Measurements from ENCODE around the gene LPP. TPM values are rescaled to one million over a fixed set of nuclear protein-coding genes. Genes with fewer than 3 reads are reported as not detected.

The LPP gene
- total and polyA plus RNA-seq, 2 of the 13 experiments (the other 11 are each of a cell fraction or from before 2014, with no cell fraction given): 19.2 to 29.9 TPM

GRCh38 chr3:188154014-188154808 lies at the start of gene LPP (continued):
- TF ChIP-seq, protein P1, sequence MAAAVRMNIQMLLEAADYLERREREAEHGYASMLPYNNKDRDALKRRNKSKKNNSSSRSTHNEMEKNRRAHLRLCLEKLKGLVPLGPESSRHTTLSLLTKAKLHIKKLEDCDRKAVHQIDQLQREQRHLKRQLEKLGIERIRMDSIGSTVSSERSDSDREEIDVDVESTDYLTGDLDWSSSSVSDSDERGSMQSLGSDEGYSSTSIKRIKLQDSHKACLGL (CRISPR knock-in tag; IDR thresholded peaks at IDR 0.05): peak; percentile 9; the same call in 1 of the 2 replicates
- no peak for TF ChIP-seq NFYC (CRISPR knock-in tag; IDR thresholded peaks at IDR 0.05)
- TF ChIP-seq WIZ (CRISPR knock-in tag; IDR thresholded peaks at IDR 0.05): 0 out of 2 replicates have a peak, but pooled peaks have one; percentile 43
- peak; percentile 81 for TF ChIP-seq ZMYM4 (CRISPR knock-in tag; IDR thresholded peaks at IDR 0.05)
- TF ChIP-seq, protein P2, sequence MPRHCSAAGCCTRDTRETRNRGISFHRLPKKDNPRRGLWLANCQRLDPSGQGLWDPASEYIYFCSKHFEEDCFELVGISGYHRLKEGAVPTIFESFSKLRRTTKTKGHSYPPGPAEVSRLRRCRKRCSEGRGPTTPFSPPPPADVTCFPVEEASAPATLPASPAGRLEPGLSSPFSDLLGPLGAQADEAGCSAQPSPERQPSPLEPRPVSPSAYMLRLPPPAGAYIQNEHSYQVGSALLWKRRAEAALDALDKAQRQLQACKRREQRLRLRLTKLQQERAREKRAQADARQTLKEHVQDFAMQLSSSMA (CRISPR knock-in tag; IDR thresholded peaks at IDR 0.05): 0 out of 2 replicates have a peak, but pooled peaks have one; percentile 31
- TF ChIP-seq, protein P3, sequence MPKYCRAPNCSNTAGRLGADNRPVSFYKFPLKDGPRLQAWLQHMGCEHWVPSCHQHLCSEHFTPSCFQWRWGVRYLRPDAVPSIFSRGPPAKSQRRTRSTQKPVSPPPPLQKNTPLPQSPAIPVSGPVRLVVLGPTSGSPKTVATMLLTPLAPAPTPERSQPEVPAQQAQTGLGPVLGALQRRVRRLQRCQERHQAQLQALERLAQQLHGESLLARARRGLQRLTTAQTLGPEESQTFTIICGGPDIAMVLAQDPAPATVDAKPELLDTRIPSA (CRISPR knock-in tag; IDR thresholded peaks at IDR 0.05; ENCODE audit: borderline replicate concordance): no peak
- no peak for TF ChIP-seq ARID3A (IDR thresholded peaks at IDR 0.05; ENCODE audit: low read depth, low read length)
- TF ChIP-seq TFE3 (CRISPR knock-in tag; IDR thresholded peaks at IDR 0.05): 0 out of 2 replicates have a peak, but pooled peaks have one; percentile 19
- 0 out of 2 replicates have a peak, but pooled peaks have one; percentile 41 for TF ChIP-seq SATB2 (CRISPR knock-in tag; IDR thresholded peaks at IDR 0.05)
- no peak for TF ChIP-seq HOXA7 (CRISPR knock-in tag; IDR thresholded peaks at IDR 0.05)
- TF ChIP-seq MAFG (CRISPR knock-in tag; IDR thresholded peaks at IDR 0.05): no peak
- TF ChIP-seq NRL (CRISPR knock-in tag; IDR thresholded peaks at IDR 0.05; ENCODE audit: borderline replicate concordance): 0 out of 2 replicates have a peak, but pooled peaks have one; percentile 47
- peak; percentile 35 for TF ChIP-seq ASH2L (IDR thresholded peaks at IDR 0.05; ENCODE audit: insufficient read length, low read depth, low read length)
- peak; percentile 66 for TF ChIP-seq MAX (IDR thresholded peaks at IDR 0.05)
- TF ChIP-seq EP300 (IDR thresholded peaks at IDR 0.05; ENCODE audit: low read depth in 2 of 2, low read length in 2 of 2): peak in 1 of 2 experiments; percentile 4; a peak in 1 of 4 replicates
- TF ChIP-seq EP300 (CRISPR knock-in tag; IDR thresholded peaks at IDR 0.05; ENCODE audit: borderline replicate concordance): no peak
- TF ChIP-seq EED (CRISPR knock-in tag; IDR thresholded peaks at IDR 0.05): peak; percentile 52; the same call in 1 of the 2 replicates
- peak; percentile 52; the same call in 1 of the 2 replicates for TF ChIP-seq KLF9 (CRISPR knock-in tag; IDR thresholded peaks at IDR 0.05; ENCODE audit: low read depth)
- no peak for TF ChIP-seq TSC22D2 (CRISPR knock-in tag; IDR thresholded peaks at IDR 0.05; ENCODE audit: borderline replicate concordance)
- no peak for TF ChIP-seq ZNF17 (CRISPR knock-in tag; IDR thresholded peaks at IDR 0.05)
- no peak for TF ChIP-seq ZNF484 (CRISPR knock-in tag; IDR thresholded peaks at IDR 0.05; ENCODE audit: borderline replicate concordance, low read depth)
- peak; percentile 82 for TF ChIP-seq ZBTB7A (CRISPR knock-in tag; IDR thresholded peaks at IDR 0.05)
- peak; percentile 22; the same call in 1 of the 2 replicates for TF ChIP-seq ZNF816 (CRISPR knock-in tag; IDR thresholded peaks at IDR 0.05; ENCODE audit: borderline replicate concordance)
